CD4-positive, alpha-beta T cell treated with Interleukin-17A for 1 hour (primary cell): ENCODE measurements around the gene CBLL1.
A peak's percentile ranks its signal among the peaks of the same experiment; 100 is the strongest.

Source experiments
- DNase-seq: peaks from one replicate; pipeline ENCODE4 v3.0.0-alpha.2; 2020

The CBLL1 gene

GRCh38 chr7:107744345-107744750 is 406 bp downstream of the CBLL1 start:
- no peak for DNase-seq

GRCh38 chr7:107746006-107746405 is 2.1 kb downstream of the CBLL1 start:
- DNase-seq: no peak

DNA sequence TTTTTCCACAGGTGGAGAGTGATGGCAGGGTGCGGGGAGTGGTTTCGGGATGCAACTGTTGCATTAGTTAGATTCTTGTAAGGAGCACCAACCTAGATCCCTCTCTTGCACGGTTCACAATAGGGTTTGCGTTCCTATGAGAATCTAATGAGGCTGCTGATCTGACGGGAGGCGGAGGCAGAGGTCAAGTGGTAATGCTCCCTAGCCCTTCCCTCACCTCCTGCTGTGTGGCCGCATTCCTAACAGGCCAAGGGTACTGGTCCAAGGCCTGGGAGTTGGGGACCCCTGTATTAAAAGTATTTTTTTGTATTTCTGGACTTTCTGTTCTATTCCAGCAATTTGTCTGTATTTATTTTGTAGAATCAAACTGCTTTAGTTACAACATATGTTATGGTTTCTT is 7.2 kb downstream of the CBLL1 start:
- no peak for DNase-seq

- peak; percentile 7 for DNase-seq
Measured at GRCh38 chr7:107754642-107755041, 10.7 kb downstream of the CBLL1 start.

- no peak for DNase-seq
Measured at GRCh38 chr7:107758667-107759066, 14.7 kb downstream of the CBLL1 start.

GRCh38 chr7:107767391-107767790 is 23.4 kb downstream of the CBLL1 start:
- no peak for DNase-seq

DNA sequence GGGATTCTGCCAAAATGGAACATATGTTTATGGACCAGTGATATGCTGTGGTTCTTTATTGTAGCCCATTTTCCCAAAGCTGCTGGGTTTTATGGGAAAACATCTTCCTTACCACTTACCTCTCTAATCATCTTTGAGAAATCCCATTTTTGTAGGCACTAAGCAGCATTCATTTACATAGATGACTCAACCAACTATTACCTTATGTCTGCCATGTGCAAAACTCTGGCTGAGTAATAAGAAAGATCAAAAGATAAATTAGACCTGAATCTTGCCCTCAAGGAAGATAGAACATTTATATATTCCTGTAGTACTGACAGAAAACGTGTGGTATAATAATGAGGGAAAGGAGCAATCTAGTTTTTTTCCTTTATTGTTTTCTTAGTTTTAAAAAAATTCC is 24.3 kb downstream of the CBLL1 start:
- no peak for DNase-seq

DNA sequence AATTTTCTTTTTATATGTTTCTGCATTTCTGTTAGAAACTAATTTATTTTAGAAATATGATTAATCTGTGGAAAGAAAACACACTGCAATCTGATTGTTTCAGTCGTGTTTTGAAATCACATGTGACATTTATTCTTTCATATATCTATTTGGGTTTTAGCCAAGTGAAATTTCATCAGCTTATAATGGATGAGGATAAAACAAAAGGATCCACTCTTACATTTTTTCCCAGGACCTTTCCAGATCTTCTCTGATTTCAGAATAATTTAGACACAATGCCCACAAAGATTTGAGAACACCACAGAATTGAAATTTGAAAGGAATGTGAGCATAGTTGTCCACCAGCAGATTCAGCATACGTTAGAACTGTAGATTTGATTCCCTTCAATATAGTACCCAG is 29.1 kb downstream of the CBLL1 start:
- DNase-seq: no peak

- no peak for DNase-seq
Measured at GRCh38 chr7:107777702-107778101, 33.8 kb downstream of the CBLL1 start.

DNA sequence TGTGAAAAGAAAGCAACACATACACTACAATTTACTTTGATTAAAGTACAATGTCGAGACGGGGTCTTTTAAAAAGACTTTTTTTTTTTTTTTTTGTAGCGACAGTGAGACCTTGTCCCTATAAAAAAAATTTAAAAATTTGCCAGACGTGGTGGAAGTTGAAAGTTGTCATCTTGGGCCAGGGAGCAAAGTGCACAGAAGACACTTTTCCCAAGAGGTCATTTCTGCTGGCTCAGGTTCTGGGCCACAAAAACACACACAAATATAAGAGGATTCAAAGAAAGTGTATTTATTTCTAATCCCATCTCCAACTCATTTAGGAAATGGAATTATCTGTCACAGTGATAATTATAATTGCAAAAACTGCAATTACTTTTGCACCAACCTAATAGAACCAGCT is 34.3 kb downstream of the CBLL1 start:
- no peak for DNase-seq

- no peak for DNase-seq
Measured at GRCh38 chr7:107779647-107780099, 35.7 kb downstream of the CBLL1 start.

GRCh38 chr7:107782374-107782773 is 38.4 kb downstream of the CBLL1 start:
- no peak for DNase-seq

DNA sequence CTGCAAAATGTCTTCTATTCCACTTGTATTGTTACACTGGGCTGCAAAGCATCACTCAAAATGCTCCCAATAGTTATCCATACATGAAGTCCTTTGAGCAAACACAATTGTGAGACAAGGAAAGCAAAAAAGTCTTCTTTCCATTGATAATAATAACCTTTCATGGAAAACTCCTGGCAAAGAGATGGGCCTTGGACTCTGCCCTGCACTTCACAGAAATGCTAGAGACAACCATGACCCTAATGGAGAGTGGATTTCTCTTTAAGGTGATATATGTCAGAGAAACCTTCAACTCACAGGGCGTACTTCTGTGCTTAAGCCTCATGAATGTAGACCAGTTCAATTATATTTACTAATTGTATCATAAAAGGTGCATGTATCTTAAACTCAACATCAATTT is 39.7 kb downstream of the CBLL1 start:
- no peak for DNase-seq

DNA sequence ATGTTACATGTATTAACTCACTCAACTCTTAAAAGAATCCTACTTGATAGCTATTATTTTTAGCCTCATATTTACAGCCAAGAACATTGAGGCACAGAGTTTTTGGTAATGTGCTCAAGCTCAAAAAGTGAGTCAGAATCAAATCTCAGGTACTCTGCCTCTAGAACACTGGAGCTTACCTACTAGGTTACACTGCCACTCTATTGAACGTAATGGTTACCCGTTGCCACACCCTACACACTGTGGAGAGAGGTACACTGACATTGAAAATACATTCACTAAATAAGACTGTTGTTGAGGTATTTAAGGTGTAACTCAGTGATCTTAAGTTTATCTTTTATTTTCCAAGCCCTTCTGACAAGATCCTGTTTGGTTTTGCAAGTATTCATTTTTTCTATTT is 41.2 kb downstream of the CBLL1 start:
- DNase-seq: no peak

DNA sequence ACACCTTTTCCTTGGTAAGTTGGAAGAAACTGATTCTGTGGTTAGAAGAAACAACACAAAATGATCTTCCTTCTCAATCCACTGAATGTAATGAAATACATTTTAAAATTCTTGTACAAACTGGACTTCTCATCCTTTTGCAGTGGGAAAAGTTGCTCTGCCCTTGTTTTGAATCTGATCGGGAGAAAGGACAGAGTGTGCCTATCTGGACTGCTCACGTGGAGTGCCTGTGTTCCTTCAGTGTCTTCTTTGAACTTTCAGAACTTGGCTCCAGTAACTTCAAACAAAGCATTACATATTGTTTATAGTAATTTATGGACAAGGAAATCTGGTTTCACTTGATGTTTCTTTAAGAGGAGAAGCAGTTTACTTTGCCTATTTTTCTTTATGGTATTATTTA is 42.0 kb downstream of the CBLL1 start:
- DNase-seq: no peak

- no peak for DNase-seq
Measured at GRCh38 chr7:107788216-107788615, 44.3 kb downstream of the CBLL1 start.

- DNase-seq: no peak
Measured at GRCh38 chr7:107788662-107789061, 44.7 kb downstream of the CBLL1 start.

GRCh38 chr7:107789647-107790046 is 45.7 kb downstream of the CBLL1 start:
- DNase-seq: no peak

- no peak for DNase-seq
Measured at GRCh38 chr7:107792364-107792763, 48.4 kb downstream of the CBLL1 start.

DNA sequence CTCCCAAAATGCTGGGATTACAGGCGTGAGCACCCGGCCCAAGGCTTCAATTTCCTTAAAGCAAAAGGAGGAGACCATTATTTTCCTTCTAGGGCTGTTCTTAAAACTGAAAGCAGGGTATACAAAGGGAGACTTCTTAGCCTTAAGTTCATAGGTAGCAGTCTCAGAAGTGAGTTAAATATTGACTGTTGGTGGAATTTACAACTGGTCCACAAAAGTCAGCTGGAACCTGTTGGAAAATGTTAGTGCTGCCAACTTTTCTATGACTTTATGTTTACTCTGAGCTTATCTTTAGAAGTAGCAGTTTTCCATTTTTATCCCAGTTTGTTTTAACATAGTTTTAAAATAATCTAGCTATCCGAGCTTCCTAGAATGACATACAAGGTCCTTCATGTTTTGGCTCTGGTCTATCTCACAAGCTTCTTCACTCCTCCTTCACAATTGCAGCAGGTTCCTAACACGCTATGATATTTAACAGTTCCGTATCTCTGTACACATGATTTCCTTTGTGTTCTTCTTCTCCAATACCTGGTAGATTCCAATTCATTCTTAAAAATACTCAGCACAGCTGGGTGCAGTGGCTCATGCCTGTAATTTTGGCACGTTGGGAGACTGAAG is 55.8 kb downstream of the CBLL1 start:
- DNase-seq: no peak

DNA sequence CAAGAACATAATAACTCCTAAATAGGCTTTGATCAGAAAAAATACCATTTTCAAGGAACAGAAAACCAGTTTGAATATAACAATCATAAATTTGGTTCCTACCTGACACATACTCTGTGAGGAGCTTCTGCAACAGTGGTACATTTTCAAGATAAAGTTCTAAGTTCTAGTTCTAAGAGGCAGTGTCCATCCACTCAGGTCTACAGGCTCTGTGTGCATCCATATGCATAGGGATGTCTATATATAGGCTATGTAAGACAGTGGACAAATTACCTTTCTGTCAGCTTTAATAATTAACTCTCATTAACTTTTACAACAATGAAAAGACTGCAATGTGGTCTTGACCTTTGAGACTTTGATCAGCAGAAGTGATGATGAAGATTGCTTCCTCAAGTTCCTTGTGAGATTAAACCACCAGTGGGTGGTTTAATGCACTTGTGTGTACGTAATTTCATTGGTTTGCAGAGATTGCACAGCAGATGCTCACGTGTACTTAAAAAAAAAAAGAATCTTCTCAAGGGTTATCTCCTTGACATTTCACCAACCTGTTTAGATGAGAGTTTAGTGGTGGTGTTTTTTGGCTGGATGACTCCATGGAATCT is 59.2 kb downstream of the CBLL1 start, which contains the start of gene SLC26A3:
TSS of gene SLC26A3 (minus strand) at position 215 of the 602 bp plus-strand sequence. CDS start 8,714 bp downstream, outside the sequence.
- no peak for DNase-seq

- no peak for DNase-seq
Measured at GRCh38 chr7:107809179-107809578, 65.2 kb downstream of the CBLL1 start.

- no peak for DNase-seq
Measured at GRCh38 chr7:107810626-107811025, 66.7 kb downstream of the CBLL1 start.
